ENCODE results near the gene SPRYD3.

DNA sequence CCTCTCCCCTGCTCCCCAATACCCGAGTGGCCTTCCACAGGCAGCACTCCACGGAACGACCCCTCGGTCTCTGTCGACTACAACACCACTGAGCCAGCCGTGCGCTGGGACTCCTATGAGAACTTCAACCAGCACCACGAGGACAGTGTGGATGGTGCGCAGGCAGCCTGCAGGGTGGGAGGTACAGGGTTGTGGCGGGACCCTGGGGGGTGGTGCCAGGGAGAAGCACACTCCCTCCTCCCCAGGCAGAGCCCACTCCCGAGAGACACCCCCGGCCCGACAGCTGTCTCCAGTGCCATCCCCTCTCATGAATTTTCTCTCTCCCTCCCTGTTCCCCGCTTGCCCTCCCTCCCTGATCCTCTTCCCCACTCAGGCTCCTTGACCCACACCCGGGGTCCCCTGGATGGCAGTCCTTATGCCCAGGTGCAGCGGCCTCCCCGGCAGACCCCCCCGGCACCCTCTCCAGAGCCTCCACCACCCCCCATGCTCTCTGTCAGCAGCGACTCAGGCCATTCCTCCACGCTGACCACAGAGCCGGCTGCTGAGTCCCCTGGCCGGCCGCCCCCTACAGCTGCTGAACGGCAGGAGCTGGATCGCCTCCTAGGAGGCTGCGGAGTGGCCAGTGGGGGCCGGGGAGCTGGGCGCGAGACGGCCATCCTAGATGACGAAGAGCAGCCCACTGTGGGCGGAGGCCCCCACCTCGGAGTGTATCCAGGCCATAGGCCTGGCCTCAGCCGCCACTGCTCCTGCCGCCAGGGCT lies 20.3 kb downstream of the SPRYD3 start:
- TF ChIP-seq, protein P1, sequence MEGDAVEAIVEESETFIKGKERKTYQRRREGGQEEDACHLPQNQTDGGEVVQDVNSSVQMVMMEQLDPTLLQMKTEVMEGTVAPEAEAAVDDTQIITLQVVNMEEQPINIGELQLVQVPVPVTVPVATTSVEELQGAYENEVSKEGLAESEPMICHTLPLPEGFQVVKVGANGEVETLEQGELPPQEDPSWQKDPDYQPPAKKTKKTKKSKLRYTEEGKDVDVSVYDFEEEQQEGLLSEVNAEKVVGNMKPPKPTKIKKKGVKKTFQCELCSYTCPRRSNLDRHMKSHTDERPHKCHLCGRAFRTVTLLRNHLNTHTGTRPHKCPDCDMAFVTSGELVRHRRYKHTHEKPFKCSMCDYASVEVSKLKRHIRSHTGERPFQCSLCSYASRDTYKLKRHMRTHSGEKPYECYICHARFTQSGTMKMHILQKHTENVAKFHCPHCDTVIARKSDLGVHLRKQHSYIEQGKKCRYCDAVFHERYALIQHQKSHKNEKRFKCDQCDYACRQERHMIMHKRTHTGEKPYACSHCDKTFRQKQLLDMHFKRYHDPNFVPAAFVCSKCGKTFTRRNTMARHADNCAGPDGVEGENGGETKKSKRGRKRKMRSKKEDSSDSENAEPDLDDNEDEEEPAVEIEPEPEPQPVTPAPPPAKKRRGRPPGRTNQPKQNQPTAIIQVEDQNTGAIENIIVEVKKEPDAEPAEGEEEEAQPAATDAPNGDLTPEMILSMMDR (IDR thresholded peaks at IDR 0.05): no peak
- TF ChIP-seq EZH2 (IDR thresholded peaks at IDR 0.05): no peak
